Activated CD4-positive, alpha-beta memory T cell treated with anti-CD3 and anti-CD28 coated beads for 36 hours (primary cell): Measurements from ENCODE around the gene RAPGEF4. TPM values are rescaled to one million over a fixed set of nuclear protein-coding genes. Genes with fewer than 3 reads are reported as not detected.
A peak's percentile ranks its signal among the peaks of the same experiment; 100 is the strongest.

Experiments used
- CTCF ChIA-PET: fragments of 350-600 bp; sonication (Branson Sonifier 250); formaldehyde crosslinking; loops from one replicate; lab custom pipeline; 2021; ENCODE audit warnings: antibody characterized with exemption, inconsistent platforms; lab: Charles Lee
- POLR2A ChIA-PET: fragments of 350-600 bp; sonication (Branson Sonifier 250); formaldehyde crosslinking; loops from one replicate; lab custom pipeline; 2021; ENCODE audit warnings: antibody characterized with exemption; lab: Charles Lee
- DNase-seq: peaks from one replicate; pipeline ENCODE4 v3.0.0-alpha.2; 2020
- H3K27ac Mint-ChIP-seq: one replicate; pipeline ENCODE4 v1.8.0; 2021; ENCODE audit warnings: mixed read lengths
- H3K27me3 Mint-ChIP-seq: one replicate; pipeline ENCODE4 v1.8.0; 2021; ENCODE audit warnings: mixed read lengths
- H3K36me3 Mint-ChIP-seq: one replicate; pipeline ENCODE4 v1.8.0; 2021; ENCODE audit warnings: mixed read lengths
- H3K4me1 Mint-ChIP-seq: one replicate; pipeline ENCODE4 v1.8.0; 2021; ENCODE audit warnings: low read depth, mixed read lengths
- H3K4me3 Mint-ChIP-seq: one replicate; pipeline ENCODE4 v1.8.0; 2021; ENCODE audit warnings: mild to moderate bottlenecking, mixed read lengths
- H3K9me3 Mint-ChIP-seq: one replicate; pipeline ENCODE4 v1.8.0; 2021; ENCODE audit warnings: mixed read lengths
- intact Hi-C: fragments of 100-400 bp; cut with micrococcal nuclease; formaldehyde crosslinking; loops from one replicate; pipeline ENCODE4 v1.15.1; 2023
- total RNA-seq, 2 experiments: library from RNA; stranded (reverse); gene quantifications; one replicate each; pipeline ENCODE4 v1.2.3, GENCODE V29; 2021

RAPGEF4 gene
- total RNA-seq, 2 experiments from 2014 or later = 0.21 TPM; not detected in 1

GRCh38 chr2:172859581-172860335 is 124.1 kb downstream of the RAPGEF4 start:
- H3K27ac Mint-ChIP-seq = no peak overlapping the region
- H3K27me3 Mint-ChIP-seq = peaks cover 29% of the 10 kb centered on the region
- no peaks in the 10 kb centered on the region for H3K9me3 Mint-ChIP-seq
- H3K36me3 Mint-ChIP-seq = no peaks in the 10 kb centered on the region
- no peaks in the 10 kb centered on the region for H3K4me1 Mint-ChIP-seq
- H3K4me3 Mint-ChIP-seq = no peak overlapping the region
- ChIA-PET CTCF (no interaction called here), POLR2A (no interaction called here)
- intact Hi-C loops = no loop called here
- no peak for DNase-seq

GRCh38 chr2:172860336-172860707 is 124.7 kb downstream of the RAPGEF4 start:
- ChIA-PET POLR2A (no interaction called here), CTCF (no interaction called here)
- no peak overlapping the region for H3K4me3 Mint-ChIP-seq
- no peak overlapping the region for H3K27ac Mint-ChIP-seq
- H3K36me3 Mint-ChIP-seq = no peaks in the 10 kb centered on the region
- H3K27me3 Mint-ChIP-seq = peaks cover 30% of the 10 kb centered on the region
- H3K9me3 Mint-ChIP-seq = no peaks in the 10 kb centered on the region
- intact Hi-C loops = no loop called here
- no peak for DNase-seq
- no peaks in the 10 kb centered on the region for H3K4me1 Mint-ChIP-seq

- no peak for DNase-seq
- Mint-ChIP-seq H3K36me3 (no peaks in the 10 kb centered on the region), H3K4me3 (no peak overlapping the region), H3K27me3 (peaks cover 30% of the 10 kb centered on the region), H3K9me3 (no peaks in the 10 kb centered on the region), H3K27ac (no peak overlapping the region), H3K4me1 (no peaks in the 10 kb centered on the region)
- POLR2A ChIA-PET = no interaction called here
- intact Hi-C loops = no loop called here
- CTCF ChIA-PET = no interaction called here
Observed at GRCh38 chr2:172861098-172861497, 125.5 kb downstream of the RAPGEF4 start.

GRCh38 chr2:172861656-172862476 is 126.2 kb downstream of the RAPGEF4 start:
- no peak overlapping the region for H3K4me3 Mint-ChIP-seq
- intact Hi-C loops = no loop called here
- ChIA-PET POLR2A (no interaction called here), CTCF (no interaction called here)
- no peaks in the 10 kb centered on the region for H3K36me3 Mint-ChIP-seq
- DNase-seq = no peak
- H3K9me3 Mint-ChIP-seq = no peaks in the 10 kb centered on the region
- no peak overlapping the region for H3K27ac Mint-ChIP-seq
- peaks cover 25% of the 10 kb centered on the region for H3K27me3 Mint-ChIP-seq
- no peaks in the 10 kb centered on the region for H3K4me1 Mint-ChIP-seq

GRCh38 chr2:172863341-172863740 is 127.7 kb downstream of the RAPGEF4 start:
- no peak for DNase-seq
- Mint-ChIP-seq H3K27ac (no peak overlapping the region), H3K27me3 (peaks cover 21% of the 10 kb centered on the region), H3K36me3 (no peaks in the 10 kb centered on the region), H3K4me1 (no peaks in the 10 kb centered on the region), H3K9me3 (no peaks in the 10 kb centered on the region), H3K4me3 (no peak overlapping the region)
- intact Hi-C loops = no loop called here
- ChIA-PET POLR2A (no interaction called here), CTCF (interaction anchor here (0.6 kb wide), 1 partner anchor 67 kb away, joined by 4 read pairs; no protein-coding TSS in a partner anchor)

GRCh38 chr2:172864182-172864581 is 128.5 kb downstream of the RAPGEF4 start:
- Mint-ChIP-seq H3K9me3 (no peaks in the 10 kb centered on the region), H3K36me3 (no peaks in the 10 kb centered on the region), H3K27me3 (peaks cover 21% of the 10 kb centered on the region), H3K4me3 (no peak overlapping the region), H3K4me1 (no peaks in the 10 kb centered on the region), H3K27ac (no peak overlapping the region)
- ChIA-PET POLR2A (no interaction called here), CTCF (interaction anchor here (0.6 to 1.9 kb wide), 2 partner anchors 14 to 66 kb away, joined by 4 to 5 read pairs; no protein-coding TSS in a partner anchor)
- peak; percentile 55 for DNase-seq
- intact Hi-C loops = loop anchor here (1.0 kb wide), 1 partner anchor 68 kb away; no protein-coding TSS in a partner anchor

- intact Hi-C loops = no loop called here
- no peak for DNase-seq
- H3K4me3 Mint-ChIP-seq = no peak overlapping the region
- peaks cover 14% of the 10 kb centered on the region for H3K27me3 Mint-ChIP-seq
- H3K4me1 Mint-ChIP-seq = no peaks in the 10 kb centered on the region
- H3K9me3 Mint-ChIP-seq = no peaks in the 10 kb centered on the region
- CTCF ChIA-PET = interaction anchor here (0.8 to 1.9 kb wide), 2 partner anchors 13 to 21 kb away, joined by 3 to 5 read pairs; no protein-coding TSS in a partner anchor
- POLR2A ChIA-PET = no interaction called here
- H3K36me3 Mint-ChIP-seq = no peaks in the 10 kb centered on the region
- no peak overlapping the region for H3K27ac Mint-ChIP-seq
Observed at GRCh38 chr2:172865422-172865821, 129.8 kb downstream of the RAPGEF4 start.

- ChIA-PET CTCF (interaction anchor here (2.3 kb wide), 1 partner anchor 62 kb away, joined by 7 read pairs; no protein-coding TSS in a partner anchor), POLR2A (no interaction called here)
- H3K9me3 Mint-ChIP-seq = no peaks in the 10 kb centered on the region
- no peak overlapping the region for H3K27ac Mint-ChIP-seq
- H3K27me3 Mint-ChIP-seq = peaks cover 3% of the 10 kb centered on the region
- H3K4me1 Mint-ChIP-seq = no peaks in the 10 kb centered on the region
- no peaks in the 10 kb centered on the region for H3K36me3 Mint-ChIP-seq
- no peak for DNase-seq
- intact Hi-C loops = no loop called here
- H3K4me3 Mint-ChIP-seq = no peak overlapping the region
Observed at GRCh38 chr2:172869861-172870260, 134.2 kb downstream of the RAPGEF4 start.

- Mint-ChIP-seq H3K4me1 (no peaks in the 10 kb centered on the region), H3K27me3 (no peaks in the 10 kb centered on the region), H3K36me3 (no peaks in the 10 kb centered on the region), H3K27ac (no peak overlapping the region), H3K9me3 (no peaks in the 10 kb centered on the region), H3K4me3 (no peak overlapping the region)
- ChIA-PET POLR2A (no interaction called here), CTCF (interaction anchor here (2.3 kb wide), 1 partner anchor 61 kb away, joined by 7 read pairs; no protein-coding TSS in a partner anchor)
- intact Hi-C loops = no loop called here
- no peak for DNase-seq
Observed at GRCh38 chr2:172870396-172870795, 134.8 kb downstream of the RAPGEF4 start.

- Mint-ChIP-seq H3K4me3 (no peak overlapping the region), H3K27ac (no peak overlapping the region), H3K36me3 (no peaks in the 10 kb centered on the region), H3K9me3 (peaks cover 4% of the 10 kb centered on the region), H3K4me1 (no peaks in the 10 kb centered on the region), H3K27me3 (peaks cover 15% of the 10 kb centered on the region)
- ChIA-PET POLR2A (no interaction called here), CTCF (interaction anchor here (1.9 kb wide), 1 partner anchor 13 kb away, joined by 5 read pairs; no protein-coding TSS in a partner anchor)
- intact Hi-C loops = no loop called here
- no peak for DNase-seq
Observed at GRCh38 chr2:172877826-172878225, 142.2 kb downstream of the RAPGEF4 start.

- ChIA-PET CTCF (interaction anchor here (1.9 kb wide), 1 partner anchor 14 kb away, joined by 5 read pairs; no protein-coding TSS in a partner anchor), POLR2A (no interaction called here)
- Mint-ChIP-seq H3K9me3 (peaks cover 4% of the 10 kb centered on the region), H3K4me1 (no peaks in the 10 kb centered on the region), H3K36me3 (no peaks in the 10 kb centered on the region), H3K4me3 (no peak overlapping the region), H3K27ac (no peak overlapping the region), H3K27me3 (peaks cover 15% of the 10 kb centered on the region)
- no peak for DNase-seq
- intact Hi-C loops = no loop called here
Observed at GRCh38 chr2:172878260-172878659, 142.6 kb downstream of the RAPGEF4 start.

GRCh38 chr2:172884336-172884735 is 148.7 kb downstream of the RAPGEF4 start:
- Mint-ChIP-seq H3K27ac (no peak overlapping the region), H3K9me3 (no peaks in the 10 kb centered on the region), H3K4me1 (no peaks in the 10 kb centered on the region), H3K4me3 (no peak overlapping the region), H3K27me3 (peaks cover 2% of the 10 kb centered on the region), H3K36me3 (no peaks in the 10 kb centered on the region)
- ChIA-PET CTCF (no interaction called here), POLR2A (no interaction called here)
- no peak for DNase-seq
- intact Hi-C loops = no loop called here
